Activated CD4-positive, alpha-beta memory T cell treated with anti-CD3 and anti-CD28 coated beads for 36 hours (primary cell): ENCODE data around the gene CREBL2. TPM values are rescaled to one million over a fixed set of nuclear protein-coding genes. Genes with fewer than 3 reads are reported as not detected.

Experiments
- total RNA-seq, 2 experiments: library from RNA; stranded (reverse); gene quantifications; one replicate each; pipeline ENCODE4 v1.2.3, GENCODE V29; 2021

The CREBL2 gene
- total RNA-seq, 2 experiments from 2014 or later, result 30.4 to 32.2 TPM

Other genes with a start within 250 kb of the CREBL2 start
- gene DUSP16, start 49.0 kb upstream of the CREBL2 start, total RNA-seq, result 10 to 100 TPM; 70.2 to 82.1 TPM
- gene GPR19, start 84.3 kb downstream of the CREBL2 start, total RNA-seq, result 10 to 100 TPM; 23.1 to 24.5 TPM
- gene CDKN1B, start 105.5 kb downstream of the CREBL2 start, total RNA-seq, result 10 to 100 TPM; 52.4 to 52.8 TPM
- 1 to 10 TPM; 3.4 to 4.4 TPM for gene APOLD1, start 173.8 kb downstream of the CREBL2 start, total RNA-seq
- gene DDX47, start 201.5 kb downstream of the CREBL2 start, total RNA-seq, result 10 to 100 TPM; 75.2 to 75.3 TPM